ENCODE data around the gene RPAP3. TPM values are rescaled to one million over a fixed set of nuclear protein-coding genes. Genes with fewer than 3 reads are reported as not detected.

Gene RPAP3
- total RNA-seq, 1 experiment from 2014 or later = 22.1 TPM

GRCh38 chr12:47705229-47705565 lies 633 bp downstream of the RPAP3 start:
- Histone ChIP-seq H3K4me3 (ENCODE audit: low read length) (peak overlapping the region; percentile 74), H3K27me3 (ENCODE audit: low read length) (no peaks in the 10 kb centered on the region), H4K20me1 (ENCODE audit: low read length) (no peaks in the 10 kb centered on the region), H3K9ac (ENCODE audit: low read length) (peak overlapping the region; percentile 76), H3K4me1 (ENCODE audit: insufficient read depth, low read length) (peaks cover 17% of the 10 kb centered on the region), H2AFZ (ENCODE audit: low read length) (peak overlapping the region; percentile 72), H3K4me2 (ENCODE audit: low read length) (peak overlapping the region; percentile 90), H3F3A (ENCODE audit: low read length, unreplicated experiment) (no peaks in the 10 kb centered on the region), H3K9me3 (ENCODE audit: low read length) (no peaks in the 10 kb centered on the region), H3K36me3 (ENCODE audit: low read depth, low read length) (peaks cover 12% of the 10 kb centered on the region), H3K27ac (ENCODE audit: low read length) (0 out of 2 replicates have a peak overlapping the region, but pooled peaks have one; percentile 21), H3K9me2 (replicated peaks; ENCODE audit: low read length) (no peaks in the 10 kb centered on the region), H3K79me2 (ENCODE audit: low read length) (peaks cover 57% of the 10 kb centered on the region)
- DNase-seq (peak; percentile 5), ATAC-seq (no peak)
- BruUV-seq (replicated peaks) = no TSS peak
- intact Hi-C loops (cut with micrococcal nuclease) = no loop called here
- no peak for TF ChIP-seq EZH2 (IDR thresholded peaks at IDR 0.05; ENCODE audit: low read length, unreplicated experiment)
- CTCF ChIA-PET = no interaction called here
- POLR2A ChIA-PET (ENCODE audit: unreplicated experiment) = no interaction called here

- BruUV-seq (replicated peaks) = no TSS peak
- H3F3A ChIP-seq (ENCODE audit: low read length, unreplicated experiment) = no peaks in the 10 kb centered on the region
- POLR2A ChIA-PET (ENCODE audit: unreplicated experiment) = no interaction called here
- DNase-seq (no peak), ATAC-seq (no peak)
- H2AFZ ChIP-seq (ENCODE audit: low read length) = peak overlapping the region; percentile 72
- no peak for TF ChIP-seq CTCF (conservative IDR thresholded peaks at IDR 0.05; ENCODE audit: low read depth, low read length)
- no peak for TF ChIP-seq EZH2 (IDR thresholded peaks at IDR 0.05; ENCODE audit: low read length, unreplicated experiment)
- TF ChIP-seq EZH2phosphoT487 (IDR thresholded peaks at IDR 0.05; ENCODE audit: borderline replicate concordance, low read length) = no peak
- peaks cover 57% of the 10 kb centered on the region for H3K79me2 ChIP-seq (ENCODE audit: low read length)
- H3K4me1 ChIP-seq (ENCODE audit: insufficient read depth, low read length) = peaks cover 17% of the 10 kb centered on the region
- intact Hi-C loops (cut with micrococcal nuclease) = no loop called here
- H3K9me3 ChIP-seq (ENCODE audit: low read length) = no peaks in the 10 kb centered on the region
- peaks cover 12% of the 10 kb centered on the region for H3K36me3 ChIP-seq (ENCODE audit: low read depth, low read length)
- no peak overlapping the region for H3K27ac ChIP-seq (ENCODE audit: low read length)
- H3K9ac ChIP-seq (ENCODE audit: low read length) = peak overlapping the region; percentile 76; the same call in 1 of the 2 replicates
- peak overlapping the region; percentile 74 for H3K4me3 ChIP-seq (ENCODE audit: low read length)
- no peaks in the 10 kb centered on the region for H3K9me2 ChIP-seq (replicated peaks; ENCODE audit: low read length)
- H3K4me2 ChIP-seq (ENCODE audit: low read length) = peak overlapping the region; percentile 90
- CTCF ChIA-PET = no interaction called here
- no peaks in the 10 kb centered on the region for H3K27me3 ChIP-seq (ENCODE audit: low read length)
- no peaks in the 10 kb centered on the region for H4K20me1 ChIP-seq (ENCODE audit: low read length)
Measured at GRCh38 chr12:47704719-47705118, 1.1 kb downstream of the RPAP3 start.

GRCh38 chr12:47700263-47700662 lies 5.6 kb downstream of the RPAP3 start:
- Histone ChIP-seq H3K9ac (ENCODE audit: low read length) (no peak overlapping the region), H3K4me3 (ENCODE audit: low read length) (no peak overlapping the region), H2AFZ (ENCODE audit: low read length) (no peak overlapping the region), H3K36me3 (ENCODE audit: low read depth, low read length) (peaks cover 33% of the 10 kb centered on the region), H3K9me2 (replicated peaks; ENCODE audit: low read length) (no peaks in the 10 kb centered on the region), H3K79me2 (ENCODE audit: low read length) (peaks cover 38% of the 10 kb centered on the region), H4K20me1 (ENCODE audit: low read length) (no peaks in the 10 kb centered on the region), H3K4me2 (ENCODE audit: low read length) (no peak overlapping the region), H3K27me3 (ENCODE audit: low read length) (no peaks in the 10 kb centered on the region), H3K9me3 (ENCODE audit: low read length) (no peaks in the 10 kb centered on the region), H3F3A (ENCODE audit: low read length, unreplicated experiment) (no peaks in the 10 kb centered on the region), H3K27ac (ENCODE audit: low read length) (no peak overlapping the region), H3K4me1 (ENCODE audit: insufficient read depth, low read length) (peaks cover 14% of the 10 kb centered on the region)
- no peak for TF ChIP-seq EZH2phosphoT487 (IDR thresholded peaks at IDR 0.05; ENCODE audit: borderline replicate concordance, low read length)
- no peak for TF ChIP-seq CTCF (conservative IDR thresholded peaks at IDR 0.05; ENCODE audit: low read depth, low read length)
- DNase-seq (no peak), ATAC-seq (no peak)
- ChIA-PET CTCF (no interaction called here), POLR2A (ENCODE audit: unreplicated experiment) (no interaction called here)
- no TSS peak for BruUV-seq (replicated peaks)
- intact Hi-C loops (cut with micrococcal nuclease) = no loop called here
